GM12878 (cell line): ENCODE results near the gene REL. TPM values are rescaled to one million over a fixed set of nuclear protein-coding genes. Genes with fewer than 3 reads are reported as not detected.
A peak's percentile ranks its signal among the peaks of the same experiment; 100 is the strongest.

ENCODE experiments used
- ATAC-seq: fragments of 200-7000 bp; cut with Tn5 transposase; 3 replicates; pipeline ENCODE4 v1.9.1; 2020; ENCODE audit warnings: mild to moderate bottlenecking, moderate library complexity
- BruUV-seq: library from RNA; stranded (reverse); fragments of 400-500 nt; replicated peaks from 2 replicates; lab custom pipeline; 2021; lab: Mats Ljungman, UMichigan
- CTCF ChIA-PET: fragments of 300-600 bp; sonication (Branson Sonifier 250); formaldehyde crosslinking; extraction: SDS; loops from one replicate; lab custom pipeline; 2021; ENCODE audit warnings: inconsistent platforms; lab: Yijun Ruan, JAX
- POLR2A ChIA-PET: fragments of 350-600 bp; formaldehyde crosslinking; extraction: SDS; loops from one replicate; lab custom pipeline; 2021; ENCODE audit warnings: inconsistent platforms; lab: Charles Lee
- RAD21 ChIA-PET: fragments of 300-600 bp; sonication (Branson Sonifier 250); formaldehyde crosslinking; loops from one replicate; lab custom pipeline; 2023; ENCODE audit warnings: antibody characterized with exemption; ENCODE audit not compliant: unreplicated experiment; lab: Charles Lee
- SMC1A ChIA-PET: fragments of 300-600 bp; sonication (Branson Sonifier 250); formaldehyde crosslinking; loops from one replicate; lab custom pipeline; 2023; ENCODE audit not compliant: unreplicated experiment, uncharacterized antibody; lab: Charles Lee
- DNase-seq: peaks from one replicate; pipeline ENCODE4 v3.0.0-alpha.2; 2011; ENCODE audit warnings: low read depth, low spot score
- FAIRE-seq: peaks from 3 replicates; lab custom pipeline; 2011; peaks lifted over from hg19 to GRCh38; lab: Jason Lieb, UNC
- H2AFZ ChIP-seq: 2 replicates; pipeline ENCODE4 v1.6.0; 2011; ENCODE audit warnings: low read depth, low read length, control low read depth; ENCODE audit not compliant: control insufficient read depth
- H3K27ac ChIP-seq: 2 replicates; pipeline ENCODE4 v1.5.1; 2011; ENCODE audit warnings: control low read depth; ENCODE audit not compliant: control insufficient read depth, insufficient read depth
- H3K27me3 ChIP-seq, 2 experiments: replicated peaks in 1 of 2; 2 replicates each; pipeline versions ENCODE4 v1.6.0 to v1.6.1; 2011; ENCODE audit warnings: low read length in 1 of 2; ENCODE audit not compliant: control insufficient read depth in 2 of 2, insufficient read depth in 2 of 2
- H3K36me3 ChIP-seq, 2 experiments: 2 replicates each; pipeline ENCODE4 v1.5.1; 2011; ENCODE audit warnings: low read length in 1 of 2; ENCODE audit not compliant: control insufficient read depth in 2 of 2, insufficient read depth in 2 of 2
- H3K4me1 ChIP-seq: 2 replicates; pipeline ENCODE4 v1.6.1; 2011; ENCODE audit warnings: mild to moderate bottlenecking, low read length, moderate library complexity, mixed read lengths; ENCODE audit not compliant: control insufficient read depth, insufficient read depth
- H3K4me2 ChIP-seq: 2 replicates; pipeline ENCODE4 v1.6.0; 2011; ENCODE audit warnings: control low read depth; ENCODE audit not compliant: control insufficient read depth, insufficient read depth
- H3K4me3 ChIP-seq: fragments of 200-600 bp; sonication (generic); 2 replicates; pipeline ENCODE4 v1.5.1; 2016
- H3K79me2 ChIP-seq: 2 replicates; pipeline ENCODE4 v1.6.0; 2011; ENCODE audit warnings: low read length; ENCODE audit not compliant: control insufficient read depth, insufficient read depth
- H3K9ac ChIP-seq: 2 replicates; pipeline ENCODE4 v1.8.0; 2011; ENCODE audit warnings: low read length, control low read depth, mixed read lengths; ENCODE audit not compliant: control insufficient read depth, insufficient read depth
- H3K9me3 ChIP-seq: replicated peaks from 3 replicates; pipeline ENCODE4 v1.5.1; 2011; ENCODE audit warnings: mild to moderate bottlenecking, low read length; ENCODE audit not compliant: control insufficient read depth, insufficient read depth
- H4K20me1 ChIP-seq: 2 replicates; pipeline ENCODE4 v1.6.0; 2011; ENCODE audit not compliant: control insufficient read depth, insufficient read depth
- NR2C2 ChIP-seq: IDR thresholded peaks from 2 replicates; pipeline ENCODE4 v1.6.1; 2011; ENCODE audit warnings: borderline replicate concordance, low read depth; ENCODE audit not compliant: control insufficient read depth, insufficient read length
- RUNX3 ChIP-seq: IDR thresholded peaks from 2 replicates; pipeline ENCODE4 v1.6.1; 2012; ENCODE audit warnings: low read length, inconsistent platforms
- SIN3A ChIP-seq: IDR thresholded peaks from 2 replicates; pipeline ENCODE4 v1.6.1; 2012; ENCODE audit warnings: low read depth, low read length, improper control_type of control experiment
- TBL1XR1 ChIP-seq: IDR thresholded peaks from 2 replicates; pipeline ENCODE4 v1.6.1; 2012; ENCODE audit warnings: low read depth, low read length, improper control_type of control experiment
- ZNF384 ChIP-seq: IDR thresholded peaks from 2 replicates; pipeline ENCODE4 v1.6.1; 2012; ENCODE audit warnings: low read depth, mild to moderate bottlenecking, low read length, improper control_type of control experiment, borderline replicate concordance
- WGBS: methylation state at CpG from one replicate; pipeline ENCODE4 v1.1.6; 2016; ENCODE audit warnings: low lambda C conversion rate; ENCODE audit not compliant: insufficient replicate concordance, insufficient coverage; ENCODE audit errors: missing lambda C conversion rate; 5-methylcytosine and 5-hydroxymethylcytosine counted together
- in situ Hi-C: fragments of 300-500 bp; cut with MboI; formaldehyde crosslinking; loops from 9 replicates; pipeline ENCODE4 v1.14.3; 2018; ENCODE audit warnings: mixed read lengths
- intact Hi-C: fragments of 100-400 bp; cut with micrococcal nuclease; formaldehyde crosslinking; loops from one replicate; pipeline ENCODE4 v1.14.2; 2022; ENCODE audit not compliant: unreplicated experiment
- polyA plus RNA-seq, 11 experiments: library from polyadenylated mRNA; depleted of rRNA in 4 of 11; unstranded in 6 of 11; stranded (reverse) in 5 of 11; fragments of >200 nt; fragmentation: Nextera tagmentation in 4 of 11; fragmentation: Illumina TruSeq in 1 of 11; extraction: Ambion mirVana in 4 of 11; extraction: Trizol in 1 of 11; gene quantifications; 1 replicate in 1 of 11; 2 replicates in 10 of 11; pipeline versions ENCODE4 v1.2.1 to v1.2.3, GENCODE V29; 2011 to 2016; ENCODE audit warnings: inconsistent platforms in 2 of 11, missing spikeins in 2 of 11, low read depth in 1 of 11
- total RNA-seq, 4 experiments: library from RNA; depleted of rRNA in 3 of 4; stranded (reverse); fragments of >200 nt in 3 of 4; fragmentation: Illumina TruSeq in 1 of 4; extraction: Trizol in 1 of 4; gene quantifications; 2 replicates each; pipeline versions ENCODE4 v1.2.1 to v1.2.3, GENCODE V29; 2013 to 2021
- TF ChIP-seq, protein P1 (sequence below): fragments of 150-350 bp; IDR thresholded peaks from 2 replicates; pipeline ENCODE4 v1.6.1; 2014; ENCODE audit warnings: mild to moderate bottlenecking, low read depth, low read length
- TF ChIP-seq, protein P2 (sequence below): fragments of 450-650 bp; formaldehyde crosslinking; IDR thresholded peaks from 2 replicates; pipeline ENCODE4 v1.4.0; 2020; ENCODE audit warnings: mild to moderate bottlenecking, moderate library complexity

REL gene
- total and polyA plus RNA-seq, 10 of the 15 experiments (the other 5 are each of a cell fraction or from before 2014, with no cell fraction given): 6.3 to 52.4 (median 26.6) TPM

DNA sequence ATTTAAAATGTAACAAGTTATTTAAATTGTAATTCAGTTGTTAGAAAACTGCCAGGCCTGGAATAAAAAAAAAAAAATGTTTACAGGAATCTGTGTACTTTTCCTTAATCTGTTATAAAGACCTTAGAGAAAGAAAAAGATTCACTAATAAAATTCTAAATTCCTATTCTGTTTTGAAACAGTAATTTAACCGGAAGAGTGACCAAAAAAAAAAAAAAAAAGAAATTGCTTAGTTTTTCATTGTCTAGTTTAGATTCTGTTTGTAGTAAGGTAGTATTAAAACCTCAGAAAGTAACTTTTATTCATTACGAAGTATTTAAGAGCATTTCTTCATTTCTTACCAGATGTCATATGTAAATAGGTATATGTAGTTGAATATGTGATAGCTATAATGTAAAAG is 2.5 kb downstream of the REL start:
- no peaks in the 10 kb centered on the region for H4K20me1 ChIP-seq
- TF ChIP-seq RUNX3 (no peak), NR2C2 (no peak), TBL1XR1 (0 out of 2 replicates have a peak, but pooled peaks have one; percentile 27), ZNF384 (peak; percentile 68), SIN3A (0 out of 2 replicates have a peak, but pooled peaks have one; percentile 8)
- TF ChIP-seq, protein P1, sequence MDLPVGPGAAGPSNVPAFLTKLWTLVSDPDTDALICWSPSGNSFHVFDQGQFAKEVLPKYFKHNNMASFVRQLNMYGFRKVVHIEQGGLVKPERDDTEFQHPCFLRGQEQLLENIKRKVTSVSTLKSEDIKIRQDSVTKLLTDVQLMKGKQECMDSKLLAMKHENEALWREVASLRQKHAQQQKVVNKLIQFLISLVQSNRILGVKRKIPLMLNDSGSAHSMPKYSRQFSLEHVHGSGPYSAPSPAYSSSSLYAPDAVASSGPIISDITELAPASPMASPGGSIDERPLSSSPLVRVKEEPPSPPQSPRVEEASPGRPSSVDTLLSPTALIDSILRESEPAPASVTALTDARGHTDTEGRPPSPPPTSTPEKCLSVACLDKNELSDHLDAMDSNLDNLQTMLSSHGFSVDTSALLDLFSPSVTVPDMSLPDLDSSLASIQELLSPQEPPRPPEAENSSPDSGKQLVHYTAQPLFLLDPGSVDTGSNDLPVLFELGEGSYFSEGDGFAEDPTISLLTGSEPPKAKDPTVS: no peak
- TF ChIP-seq, protein P2, sequence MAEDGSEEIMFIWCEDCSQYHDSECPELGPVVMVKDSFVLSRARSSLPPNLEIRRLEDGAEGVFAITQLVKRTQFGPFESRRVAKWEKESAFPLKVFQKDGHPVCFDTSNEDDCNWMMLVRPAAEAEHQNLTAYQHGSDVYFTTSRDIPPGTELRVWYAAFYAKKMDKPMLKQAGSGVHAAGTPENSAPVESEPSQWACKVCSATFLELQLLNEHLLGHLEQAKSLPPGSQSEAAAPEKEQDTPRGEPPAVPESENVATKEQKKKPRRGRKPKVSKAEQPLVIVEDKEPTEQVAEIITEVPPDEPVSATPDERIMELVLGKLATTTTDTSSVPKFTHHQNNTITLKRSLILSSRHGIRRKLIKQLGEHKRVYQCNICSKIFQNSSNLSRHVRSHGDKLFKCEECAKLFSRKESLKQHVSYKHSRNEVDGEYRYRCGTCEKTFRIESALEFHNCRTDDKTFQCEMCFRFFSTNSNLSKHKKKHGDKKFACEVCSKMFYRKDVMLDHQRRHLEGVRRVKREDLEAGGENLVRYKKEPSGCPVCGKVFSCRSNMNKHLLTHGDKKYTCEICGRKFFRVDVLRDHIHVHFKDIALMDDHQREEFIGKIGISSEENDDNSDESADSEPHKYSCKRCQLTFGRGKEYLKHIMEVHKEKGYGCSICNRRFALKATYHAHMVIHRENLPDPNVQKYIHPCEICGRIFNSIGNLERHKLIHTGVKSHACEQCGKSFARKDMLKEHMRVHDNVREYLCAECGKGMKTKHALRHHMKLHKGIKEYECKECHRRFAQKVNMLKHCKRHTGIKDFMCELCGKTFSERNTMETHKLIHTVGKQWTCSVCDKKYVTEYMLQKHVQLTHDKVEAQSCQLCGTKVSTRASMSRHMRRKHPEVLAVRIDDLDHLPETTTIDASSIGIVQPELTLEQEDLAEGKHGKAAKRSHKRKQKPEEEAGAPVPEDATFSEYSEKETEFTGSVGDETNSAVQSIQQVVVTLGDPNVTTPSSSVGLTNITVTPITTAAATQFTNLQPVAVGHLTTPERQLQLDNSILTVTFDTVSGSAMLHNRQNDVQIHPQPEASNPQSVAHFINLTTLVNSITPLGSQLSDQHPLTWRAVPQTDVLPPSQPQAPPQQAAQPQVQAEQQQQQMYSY: no peak
- 0 out of 4 replicates have a peak, but pooled peaks cover 0 to 4% of the 10 kb centered on the region in 2 experiments for H3K36me3 ChIP-seq
- DNase-seq: no peak
- peak overlapping the region; percentile 78 for H3K4me3 ChIP-seq
- 0% methylated on average over 1 of the region's 2 CpGs for WGBS
- no peak overlapping the region for H2AFZ ChIP-seq
- POLR2A ChIA-PET: interaction anchor here (1.0 kb wide), 1 partner anchor 45 kb away, joined by 3 read pairs; no protein-coding TSS in a partner anchor
- intact Hi-C loops (loop anchor here (1.0 to 10.0 kb wide), 5 partner anchors 45 to 293 kb away; no protein-coding TSS in a partner anchor), in situ Hi-C loops (no loop called here)
- H3K27me3 ChIP-seq: no peaks in the 10 kb centered on the region
- H3K27ac ChIP-seq: peak overlapping the region; percentile 56
- peak overlapping the region; percentile 66; the same call in 1 of the 2 replicates for H3K4me2 ChIP-seq
- CTCF ChIA-PET: interaction anchor here (0.6 to 2.3 kb wide), 5 partner anchors 10 to 267 kb away, joined by 3 to 8 read pairs (median 5); no protein-coding TSS in a partner anchor
- RAD21 ChIA-PET: interaction anchor here (0.9 to 7.3 kb wide), 12 partner anchors 16 to 133 kb away, joined by 3 to 78 read pairs (median 4); partner anchors contain the start of gene PEX13
- no peak for ATAC-seq
- FAIRE-seq: no peak
- H3K79me2 ChIP-seq: peaks cover 73% of the 10 kb centered on the region
- H3K4me1 ChIP-seq: peaks cover 15% of the 10 kb centered on the region
- no peaks in the 10 kb centered on the region for H3K9me3 ChIP-seq
- peak overlapping the region; percentile 90 for H3K9ac ChIP-seq
- SMC1A ChIA-PET: interaction anchor here (0.6 to 11.3 kb wide), 20 partner anchors 10 to 115 kb away, joined by 3 to 112 read pairs (median 4); no protein-coding TSS in a partner anchor
- no TSS peak for BruUV-seq
